ENCODE measurements around the gene POPDC3.
A peak's percentile ranks its signal among the peaks of the same experiment; 100 is the strongest.

Gene POPDC3

GRCh38 chr6:105136431-105137350 lies 43.1 kb downstream of the POPDC3 start:
- no peak for TF ChIP-seq TAF1 (IDR thresholded peaks at IDR 0.05; ENCODE audit: borderline replicate concordance, insufficient read depth, low read length)
- peak; percentile 4 to 44; a peak in 1 of 4 replicates for TF ChIP-seq REST (IDR thresholded peaks at IDR 0.05; ENCODE audit: insufficient read depth in 1 of 2, low read depth in 2 of 2, low read length in 2 of 2)
- peak; percentile 41 for TF ChIP-seq POLR2AphosphoS5 (IDR thresholded peaks at IDR 0.05; ENCODE audit: low read depth, low read length)
- no peak for TF ChIP-seq SIN3A (IDR thresholded peaks at IDR 0.05; ENCODE audit: borderline replicate concordance, insufficient read depth, low read length)
- TF ChIP-seq FOXP2 (optimal IDR thresholded peaks at IDR 0.05; ENCODE audit: borderline replicate concordance, extremely low read depth, extremely low read length, insufficient read depth), result peak; percentile 55

DNA sequence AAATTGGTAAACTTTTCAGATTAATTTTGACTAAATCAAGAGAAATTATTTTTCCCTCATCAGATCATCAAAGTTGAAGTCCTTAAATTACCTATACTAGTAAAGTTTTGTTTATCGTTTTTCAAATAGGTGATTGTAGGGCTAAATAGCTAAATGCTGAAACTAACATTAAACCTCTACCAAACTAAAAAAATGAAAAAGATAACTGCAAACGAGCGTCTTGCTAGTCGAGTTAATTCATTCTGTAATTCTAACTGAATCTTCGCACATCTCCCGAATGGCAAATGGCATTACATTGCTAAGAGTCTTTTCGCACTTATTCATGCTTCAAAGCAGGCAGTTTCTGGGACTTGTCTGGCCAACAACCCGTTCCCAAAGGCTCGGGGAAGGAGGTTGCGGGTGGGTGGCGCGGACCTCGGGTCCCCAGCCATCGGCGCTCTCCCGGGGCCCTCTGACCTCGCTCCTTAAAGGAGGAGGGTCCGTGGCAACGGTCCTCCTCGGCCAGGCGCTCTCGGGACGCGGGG lies 43.8 kb downstream of the POPDC3 start:
- no peak for TF ChIP-seq REST (IDR thresholded peaks at IDR 0.05; ENCODE audit: insufficient read depth in 1 of 2, low read depth in 2 of 2, low read length in 2 of 2)
- no peak for TF ChIP-seq SIN3A (IDR thresholded peaks at IDR 0.05; ENCODE audit: borderline replicate concordance, insufficient read depth, low read length)
- no peak for TF ChIP-seq TAF1 (IDR thresholded peaks at IDR 0.05; ENCODE audit: borderline replicate concordance, insufficient read depth, low read length)
- TF ChIP-seq POLR2AphosphoS5 (IDR thresholded peaks at IDR 0.05; ENCODE audit: low read depth, low read length), result no peak
- no peak for TF ChIP-seq FOXP2 (optimal IDR thresholded peaks at IDR 0.05; ENCODE audit: borderline replicate concordance, extremely low read depth, extremely low read length, insufficient read depth)

GRCh38 chr6:105135056-105135455 lies 44.8 kb downstream of the POPDC3 start:
- no peak for TF ChIP-seq REST (IDR thresholded peaks at IDR 0.05; ENCODE audit: insufficient read depth in 1 of 2, low read depth in 2 of 2, low read length in 2 of 2)
- 0 out of 2 replicates have a peak, but pooled peaks have one; percentile 36 for TF ChIP-seq SIN3A (IDR thresholded peaks at IDR 0.05; ENCODE audit: borderline replicate concordance, insufficient read depth, low read length)

DNA sequence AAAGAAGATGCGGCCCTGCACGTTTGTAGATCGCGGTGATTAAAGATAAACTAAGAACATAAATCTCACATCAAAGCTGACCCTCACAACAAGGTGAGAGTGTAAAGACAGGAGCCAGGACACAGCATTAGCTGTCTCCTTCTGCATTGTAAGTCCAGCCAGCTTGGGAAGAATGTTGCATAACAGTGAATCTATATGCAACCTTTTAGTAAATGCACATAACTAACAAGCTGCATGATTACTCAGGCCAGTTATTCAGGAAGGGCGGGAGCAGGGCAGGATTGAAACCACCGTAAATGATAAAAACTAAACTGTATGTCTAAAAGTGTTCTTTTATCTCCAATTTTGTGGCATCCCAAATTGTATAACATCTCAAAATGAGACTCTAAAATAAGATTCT lies 57.1 kb downstream of the POPDC3 start:
- TF ChIP-seq POLR2AphosphoS5 (IDR thresholded peaks at IDR 0.05; ENCODE audit: low read depth, low read length), result no peak
- TF ChIP-seq SIN3A (IDR thresholded peaks at IDR 0.05; ENCODE audit: borderline replicate concordance, insufficient read depth, low read length), result no peak
- no peak for TF ChIP-seq REST (IDR thresholded peaks at IDR 0.05; ENCODE audit: insufficient read depth in 1 of 2, low read depth in 2 of 2, low read length in 2 of 2)
- no peak for TF ChIP-seq FOXP2 (optimal IDR thresholded peaks at IDR 0.05; ENCODE audit: borderline replicate concordance, extremely low read depth, extremely low read length, insufficient read depth)
- no peak for TF ChIP-seq TAF1 (IDR thresholded peaks at IDR 0.05; ENCODE audit: borderline replicate concordance, insufficient read depth, low read length)
